ENCODE data around the gene COL5A1.

COL5A1 gene

GRCh38 chr9:134705786-134706185 is 64.2 kb downstream of the COL5A1 start:
- no peak for DNase-seq (ENCODE audit: low read depth)
- no peak overlapping the region for H3K4me3 ChIP-seq (ENCODE audit: low read depth, low read length)
- TF ChIP-seq, protein P1, sequence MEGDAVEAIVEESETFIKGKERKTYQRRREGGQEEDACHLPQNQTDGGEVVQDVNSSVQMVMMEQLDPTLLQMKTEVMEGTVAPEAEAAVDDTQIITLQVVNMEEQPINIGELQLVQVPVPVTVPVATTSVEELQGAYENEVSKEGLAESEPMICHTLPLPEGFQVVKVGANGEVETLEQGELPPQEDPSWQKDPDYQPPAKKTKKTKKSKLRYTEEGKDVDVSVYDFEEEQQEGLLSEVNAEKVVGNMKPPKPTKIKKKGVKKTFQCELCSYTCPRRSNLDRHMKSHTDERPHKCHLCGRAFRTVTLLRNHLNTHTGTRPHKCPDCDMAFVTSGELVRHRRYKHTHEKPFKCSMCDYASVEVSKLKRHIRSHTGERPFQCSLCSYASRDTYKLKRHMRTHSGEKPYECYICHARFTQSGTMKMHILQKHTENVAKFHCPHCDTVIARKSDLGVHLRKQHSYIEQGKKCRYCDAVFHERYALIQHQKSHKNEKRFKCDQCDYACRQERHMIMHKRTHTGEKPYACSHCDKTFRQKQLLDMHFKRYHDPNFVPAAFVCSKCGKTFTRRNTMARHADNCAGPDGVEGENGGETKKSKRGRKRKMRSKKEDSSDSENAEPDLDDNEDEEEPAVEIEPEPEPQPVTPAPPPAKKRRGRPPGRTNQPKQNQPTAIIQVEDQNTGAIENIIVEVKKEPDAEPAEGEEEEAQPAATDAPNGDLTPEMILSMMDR (IDR thresholded peaks at IDR 0.05; ENCODE audit: low read depth, low read length, missing control alignments) = no peak

DNA sequence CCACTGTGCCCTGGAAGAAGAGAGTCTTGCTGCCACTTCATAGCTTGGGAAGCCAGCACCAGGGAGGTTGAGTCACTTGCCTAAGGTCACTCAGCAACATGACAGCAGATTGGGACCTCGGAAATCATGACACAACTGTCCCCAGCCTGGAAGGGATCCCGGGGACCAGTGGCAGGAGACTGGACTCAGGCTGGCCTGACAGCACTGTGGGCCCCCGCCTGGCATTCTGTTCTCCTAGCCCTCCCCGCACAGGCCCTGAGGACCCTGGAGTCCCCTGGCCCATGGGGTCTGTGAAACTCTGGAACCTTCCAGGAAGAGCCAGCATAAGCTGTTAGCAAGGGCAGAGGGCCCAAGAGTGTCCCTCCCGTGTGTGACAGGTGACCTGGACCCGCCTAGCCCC is 64.9 kb downstream of the COL5A1 start:
- no peak overlapping the region for H3K4me3 ChIP-seq (ENCODE audit: low read depth, low read length)
- TF ChIP-seq, protein P1 (IDR thresholded peaks at IDR 0.05; ENCODE audit: low read depth, low read length, missing control alignments) = no peak
- no peak for DNase-seq (ENCODE audit: low read depth)

DNA sequence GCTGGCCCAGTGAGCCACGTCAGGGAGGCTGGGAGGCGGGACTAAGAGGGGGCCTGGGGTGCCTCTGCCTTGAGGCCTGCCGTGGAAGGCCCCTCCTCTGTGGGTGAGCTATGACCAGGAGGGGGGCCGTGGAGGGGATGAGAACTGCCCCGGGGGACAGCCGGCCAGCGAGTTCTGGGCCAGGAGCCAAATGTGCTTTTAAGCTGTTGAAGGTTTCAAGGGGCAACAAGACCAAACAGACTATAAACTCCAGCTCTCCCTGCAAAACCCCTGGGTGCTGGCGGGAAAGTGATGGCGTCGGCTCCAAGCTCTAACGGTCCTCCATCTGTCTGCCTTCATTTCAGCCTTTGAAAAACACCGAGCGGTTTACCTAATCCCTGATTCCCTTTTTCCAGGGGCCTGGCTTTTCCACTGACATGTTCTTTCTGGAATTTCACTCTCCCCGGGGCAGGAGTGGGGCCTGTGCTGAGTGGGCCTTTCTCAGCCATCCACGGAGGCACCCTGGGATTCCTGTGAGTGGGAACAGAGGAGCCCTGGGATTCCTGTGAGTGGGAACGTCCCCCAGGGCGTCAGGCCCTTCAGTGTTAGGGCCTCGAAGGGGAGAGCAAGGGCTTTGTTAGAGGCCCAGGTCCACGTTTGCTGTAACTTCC is 65.6 kb downstream of the COL5A1 start:
- H3K4me3 ChIP-seq (ENCODE audit: low read depth, low read length) = no peak overlapping the region
- TF ChIP-seq, protein P1 (IDR thresholded peaks at IDR 0.05; ENCODE audit: low read depth, low read length, missing control alignments) = no peak
- no peak for DNase-seq (ENCODE audit: low read depth)

GRCh38 chr9:134707731-134708671 is 66.4 kb downstream of the COL5A1 start:
- TF ChIP-seq, protein P1 (IDR thresholded peaks at IDR 0.05; ENCODE audit: low read depth, low read length, missing control alignments) = no peak
- no peak overlapping the region for H3K4me3 ChIP-seq (ENCODE audit: low read depth, low read length)
- DNase-seq (ENCODE audit: low read depth) = no peak

DNA sequence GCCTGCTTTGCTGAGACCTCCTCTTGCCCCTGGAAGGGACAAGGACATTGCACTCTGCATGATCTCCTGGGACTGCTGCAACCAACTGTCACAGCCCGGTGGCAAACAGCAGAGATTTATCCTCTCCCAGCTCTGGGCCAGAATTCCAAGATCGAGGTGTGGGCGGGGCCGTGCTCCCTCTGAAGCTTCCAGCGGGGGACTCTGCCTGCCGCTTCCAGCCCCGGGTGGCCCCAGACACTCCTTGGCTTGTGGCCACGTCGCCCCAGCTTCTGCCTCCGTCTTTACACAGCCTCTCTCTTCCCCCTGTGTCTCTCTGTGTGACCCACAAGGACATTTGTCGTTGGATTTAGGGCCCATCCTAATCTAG is 67.1 kb downstream of the COL5A1 start:
- DNase-seq (ENCODE audit: low read depth) = no peak
- TF ChIP-seq, protein P1 (IDR thresholded peaks at IDR 0.05; ENCODE audit: low read depth, low read length, missing control alignments) = no peak
- no peak overlapping the region for H3K4me3 ChIP-seq (ENCODE audit: low read depth, low read length)

DNA sequence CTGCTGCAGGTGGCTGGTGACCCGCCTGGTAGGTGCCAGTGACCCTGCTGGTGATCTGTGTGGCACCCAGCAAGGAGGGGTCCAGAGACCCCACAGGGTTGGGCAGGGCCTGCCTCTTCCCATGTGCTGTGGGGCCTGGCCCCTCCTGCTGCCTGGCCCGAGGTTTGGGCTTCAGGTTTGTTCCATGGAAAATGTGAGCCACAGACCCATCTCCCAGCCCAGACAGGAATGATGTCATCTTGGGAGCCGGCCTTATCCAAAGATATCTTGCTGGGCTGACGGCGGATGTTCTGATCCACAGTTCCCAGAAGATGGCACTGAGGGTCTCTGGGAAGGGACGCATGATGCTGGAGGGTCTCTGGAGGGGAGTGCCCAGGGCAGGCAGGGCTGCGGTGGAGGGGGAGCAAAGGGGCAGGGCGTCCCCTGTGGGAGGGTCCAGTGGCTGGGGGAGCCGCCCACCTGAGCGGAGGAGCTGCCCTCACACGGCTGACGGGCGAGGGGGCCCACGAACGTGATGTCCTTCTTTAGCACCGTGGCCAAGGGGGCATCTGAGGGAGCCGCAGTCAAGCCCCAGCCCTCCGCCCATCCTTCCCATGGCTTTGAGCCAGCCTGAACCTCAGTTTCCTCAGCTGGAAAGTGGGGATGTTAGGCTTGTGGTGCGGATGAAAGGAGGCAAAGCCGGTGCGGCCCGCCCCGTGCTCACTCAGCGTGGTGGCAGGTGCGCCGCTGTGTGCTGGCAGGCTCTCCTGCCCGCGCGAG is 68.1 kb downstream of the COL5A1 start:
- TF ChIP-seq, protein P1 (IDR thresholded peaks at IDR 0.05; ENCODE audit: low read depth, low read length, missing control alignments) = no peak
- DNase-seq (ENCODE audit: low read depth) = no peak
- H3K4me3 ChIP-seq (ENCODE audit: low read depth, low read length) = no peak overlapping the region

Measured in GM12864 (cell line).